G401 (cell line): Measurements from ENCODE around the gene TTPAL. TPM values are rescaled to one million over a fixed set of nuclear protein-coding genes. Genes with fewer than 3 reads are reported as not detected.

Source experiments
- DNase-seq: peaks from one replicate; pipeline ENCODE4 v3.0.0-alpha.2; 2015; ENCODE audit warnings: low spot score
- in situ Hi-C: cut with HindIII; loops from 2 replicates; pipeline ENCODE4 v1.10.0; 2016; ENCODE audit warnings: low sequenced_read_pairs, mixed read lengths
- total RNA-seq: library from RNA; depleted of rRNA; stranded (reverse); fragments of >200 nt; shearing (Covaris generic); gene quantifications from 2 replicates; pipeline ENCODE4 v1.2.3, GENCODE V29; 2014; rRNA removed

Gene TTPAL
- 4.5 and 6.1 TPM in 2 replicates for total RNA-seq

DNA sequence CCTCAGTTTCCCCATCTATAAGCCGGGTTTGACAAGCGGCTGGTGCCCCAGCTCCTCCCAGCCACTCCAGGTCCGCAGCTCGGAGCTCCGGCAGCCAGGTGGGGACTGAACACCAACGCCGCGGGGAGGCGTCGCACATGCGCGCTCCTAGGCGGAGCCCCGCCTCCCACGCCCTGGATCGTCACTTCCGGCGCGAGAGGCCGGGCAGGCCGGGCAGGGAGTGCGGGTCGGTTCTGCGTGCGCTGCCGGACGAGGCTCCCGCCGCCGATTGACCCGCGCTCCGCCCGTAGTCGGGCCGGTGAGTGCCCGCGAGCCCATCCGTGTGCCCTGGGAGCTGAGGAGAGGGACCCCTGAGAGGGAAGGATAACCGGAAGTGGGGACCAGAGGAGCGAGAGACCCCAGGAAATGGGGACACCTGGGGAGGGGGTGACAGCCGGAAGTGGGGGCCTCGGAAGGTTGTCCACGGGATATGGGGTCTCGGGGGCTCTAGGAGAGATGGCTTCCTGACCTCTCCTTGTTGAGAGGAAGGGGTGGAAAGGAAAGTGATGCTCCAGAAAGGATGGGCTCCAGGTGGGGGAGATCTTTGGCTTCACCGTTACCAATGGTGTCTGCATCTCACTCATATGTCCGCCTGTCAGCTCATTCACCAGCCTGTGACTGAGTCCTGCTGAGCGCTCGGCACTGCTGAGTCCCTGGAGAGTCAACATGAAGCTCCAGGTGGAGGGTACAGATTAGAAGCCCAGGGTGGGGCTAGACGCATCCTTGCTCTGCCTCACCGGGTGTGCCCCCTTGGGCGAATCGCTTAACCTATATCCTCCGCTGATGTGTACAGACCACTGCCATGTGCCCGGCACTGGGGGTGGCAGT is at the start of gene TTPAL:
TTPAL (plus strand) TSS at position 181 of the 867 bp plus-strand sequence. CDS start 4,126 bp downstream, outside the sequence.
- DNase-seq = peak; percentile 90
- in situ Hi-C loops = no loop called here

- in situ Hi-C loops = no loop called here
Observed at GRCh38 chr20:44425923-44426322, 49.8 kb upstream of the TTPAL start.

GRCh38 chr20:44426879-44427790 is 48.5 kb upstream of the TTPAL start:
- in situ Hi-C loops = no loop called here
- peak; percentile 53 for DNase-seq

More at GRCh38 chr20:44425923-44426322, 49.8 kb upstream of the TTPAL start:
- no peak for DNase-seq

DNA sequence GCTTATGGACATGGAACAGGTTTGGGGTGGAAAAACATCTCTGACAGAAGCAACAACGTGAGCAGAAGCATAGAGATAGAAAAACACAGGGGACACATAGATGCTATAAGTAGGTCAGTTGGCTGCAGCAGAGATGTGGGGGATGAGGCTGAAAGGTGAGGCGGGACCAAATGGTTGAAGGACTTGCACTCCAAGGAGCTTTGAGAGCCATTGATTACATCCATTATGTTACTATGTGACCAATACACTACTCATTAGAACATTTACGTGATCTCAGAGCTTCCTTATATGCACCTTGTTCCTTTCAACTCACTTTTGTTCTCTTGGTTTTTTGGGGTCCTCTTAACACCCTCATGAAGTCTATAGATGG is 47.9 kb upstream of the TTPAL start:
- in situ Hi-C loops = no loop called here
- peak; percentile 29 for DNase-seq

GRCh38 chr20:44428174-44429016 is 47.3 kb upstream of the TTPAL start:
- in situ Hi-C loops = no loop called here
- DNase-seq = no peak

DNA sequence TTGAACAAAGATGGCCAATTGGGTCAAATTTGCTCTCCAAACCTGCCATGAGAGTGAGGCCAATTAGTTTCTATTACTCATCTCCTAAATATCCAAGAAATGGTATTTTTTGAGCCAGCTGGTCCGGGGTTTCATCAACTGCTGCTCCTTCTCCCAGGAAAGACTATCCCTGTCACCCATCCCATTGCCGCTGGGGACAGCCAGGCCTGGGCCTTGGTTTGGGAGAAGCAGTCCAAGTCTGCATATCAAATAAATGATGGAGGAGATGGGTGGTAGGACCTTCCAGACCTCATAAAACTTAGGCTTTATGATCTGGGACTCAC is 46.7 kb upstream of the TTPAL start:
- in situ Hi-C loops = no loop called here
- no peak for DNase-seq

DNA sequence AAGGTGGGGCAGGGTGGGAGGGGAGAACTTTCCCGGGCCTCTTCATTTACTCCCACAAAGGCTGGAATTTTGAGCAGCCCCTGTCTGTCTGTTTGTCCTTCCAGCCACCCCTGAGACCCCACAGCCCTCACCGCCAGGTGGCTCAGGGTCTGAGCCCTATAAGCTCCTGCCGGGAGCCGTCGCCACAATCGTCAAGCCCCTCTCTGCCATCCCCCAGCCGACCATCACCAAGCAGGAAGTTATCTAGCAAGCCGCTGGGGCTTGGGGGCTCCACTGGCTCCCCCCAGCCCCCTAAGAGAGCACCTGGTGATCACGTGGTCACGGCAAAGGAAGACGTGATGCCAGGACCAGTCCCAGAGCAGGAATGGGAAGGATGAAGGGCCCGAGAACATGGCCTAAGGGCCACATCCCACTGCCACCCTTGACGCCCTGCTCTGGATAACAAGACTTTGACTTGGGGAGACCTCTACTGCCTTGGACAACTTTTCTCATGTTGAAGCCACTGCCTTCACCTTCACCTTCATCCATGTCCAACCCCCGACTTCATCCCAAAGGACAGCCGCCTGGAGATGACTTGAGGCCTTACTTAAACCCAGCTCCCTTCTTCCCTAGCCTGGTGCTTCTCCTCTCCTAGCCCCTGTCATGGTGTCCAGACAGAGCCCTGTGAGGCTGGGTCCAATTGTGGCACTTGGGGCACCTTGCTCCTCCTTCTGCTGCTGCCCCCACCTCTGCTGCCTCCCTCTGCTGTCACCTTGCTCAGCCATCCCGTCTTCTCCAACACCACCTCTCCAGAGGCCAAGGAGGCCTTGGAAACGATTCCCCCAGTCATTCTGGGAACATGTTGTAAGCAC is 46.0 kb upstream of the TTPAL start:
- DNase-seq = no peak
- in situ Hi-C loops = no loop called here

- in situ Hi-C loops = no loop called here
- DNase-seq = no peak
Observed at GRCh38 chr20:44430270-44431065, 45.2 kb upstream of the TTPAL start.

GRCh38 chr20:44431118-44431501 is 44.6 kb upstream of the TTPAL start:
- DNase-seq = no peak
- in situ Hi-C loops = no loop called here

- in situ Hi-C loops = no loop called here
- DNase-seq = no peak
Observed at GRCh38 chr20:44431502-44432234, 44.0 kb upstream of the TTPAL start.

DNA sequence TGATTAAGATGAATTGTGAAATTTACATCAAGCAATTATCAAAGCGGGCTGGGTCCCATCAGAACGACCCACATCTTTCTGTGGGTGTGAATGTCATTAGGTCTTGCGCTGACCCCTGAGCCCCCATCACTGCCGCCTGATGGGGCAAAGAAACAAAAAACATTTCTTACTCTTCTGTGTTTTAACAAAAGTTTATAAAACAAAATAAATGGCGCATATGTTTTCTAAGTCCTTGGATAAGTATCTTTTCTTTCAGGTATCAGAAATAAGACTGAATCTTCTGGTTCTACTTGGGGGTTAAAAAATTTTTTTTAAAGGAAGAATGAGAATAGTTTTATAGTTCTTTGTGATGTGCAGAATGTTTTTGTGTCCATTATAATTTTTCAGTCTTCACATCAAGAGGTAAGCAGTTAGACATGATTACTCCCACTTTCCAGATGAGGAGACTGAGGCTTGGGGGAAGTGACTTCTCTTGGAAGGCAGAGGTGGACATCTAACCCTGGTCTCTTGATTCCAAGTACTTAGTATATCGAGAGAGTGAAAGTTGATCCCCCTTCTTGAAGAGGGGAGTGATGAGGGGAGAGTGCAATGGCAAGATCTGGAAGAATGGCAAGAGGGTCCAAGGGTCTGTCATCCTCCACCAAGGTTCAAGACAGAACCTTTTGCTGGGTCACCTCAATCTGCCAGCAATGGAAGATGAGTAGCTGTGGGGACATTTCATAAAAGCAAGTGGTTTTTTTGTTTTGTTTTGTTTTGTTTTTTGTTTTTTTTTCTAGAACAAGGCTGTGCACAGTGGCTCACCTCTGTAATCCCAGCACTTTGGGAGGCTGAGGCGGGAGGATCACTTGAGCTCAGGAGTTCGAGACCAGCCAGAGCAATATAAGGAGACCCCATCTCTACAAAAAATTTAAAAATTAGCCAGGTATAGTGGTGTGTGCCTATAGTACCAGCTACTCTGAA is 42.8 kb upstream of the TTPAL start:
- DNase-seq = no peak
- in situ Hi-C loops = no loop called here

- no peak for DNase-seq
- in situ Hi-C loops = no loop called here
Observed at GRCh38 chr20:44433751-44434538, 41.7 kb upstream of the TTPAL start.

GRCh38 chr20:44435630-44436335 is 39.9 kb upstream of the TTPAL start:
- DNase-seq = no peak
- in situ Hi-C loops = no loop called here

GRCh38 chr20:44436393-44436792 is 39.3 kb upstream of the TTPAL start:
- in situ Hi-C loops = no loop called here
- DNase-seq = no peak

DNA sequence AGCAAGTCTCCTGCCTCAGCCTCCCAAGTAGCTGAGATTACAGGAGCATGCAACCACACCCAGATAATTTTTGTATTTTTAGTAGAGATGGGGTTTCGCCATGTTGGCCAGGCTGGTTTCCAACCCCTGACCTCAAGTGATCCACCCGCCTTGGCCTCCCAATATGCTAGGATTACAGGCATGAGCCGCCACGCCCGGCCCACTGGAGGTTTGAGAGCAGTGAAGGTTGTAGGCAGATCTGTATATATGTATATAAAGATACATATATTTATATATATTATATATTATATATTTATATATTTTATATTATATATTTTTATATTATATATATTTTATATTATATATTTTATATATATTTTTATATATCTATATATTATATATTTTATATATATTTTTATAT is 38.2 kb upstream of the TTPAL start:
- in situ Hi-C loops = no loop called here
- no peak for DNase-seq
